ENCODE measurements around the gene QSER1.

Gene QSER1

GRCh38 chr11:32892355-32893092 lies at the start of gene QSER1:
Gene QSER1 (plus strand): TSS chr11:32892811. CDS start chr11:32893126, 315 bp downstream.
- Histone ChIP-seq H3K4me1 (ENCODE audit: insufficient read depth, poor library complexity, severe bottlenecking) (peaks cover 15% of the 10 kb centered on the region), H3K27ac (ENCODE audit: poor library complexity, severe bottlenecking) (peak within 1 kb of the TSS; percentile 78), H3K9me3 (ENCODE audit: severe bottlenecking) (no peaks in the 10 kb centered on the region), H3K4me3 (ENCODE audit: severe bottlenecking) (peak within 1 kb of the TSS; percentile 59), H3K27me3 (ENCODE audit: insufficient read depth, poor library complexity, severe bottlenecking) (no peaks in the 10 kb centered on the region), H3K36me3 (ENCODE audit: low read depth) (0 out of 2 replicates have a peak, but pooled peaks cover 5% of the 10 kb centered on the region)
- ATAC-seq (ENCODE audit: low read depth) (peak; percentile 52), DNase-seq (ENCODE audit: low spot score) (no peak)
- no peak for TF ChIP-seq CTCF (IDR thresholded peaks at IDR 0.05; ENCODE audit: poor library complexity, severe bottlenecking)

GRCh38 chr11:32843544-32843943 lies 49.1 kb upstream of the QSER1 start:
- no peak for ATAC-seq (ENCODE audit: low read depth)
- H3K27ac ChIP-seq (ENCODE audit: poor library complexity, severe bottlenecking): no peak overlapping the region
- TF ChIP-seq CTCF (IDR thresholded peaks at IDR 0.05; ENCODE audit: poor library complexity, severe bottlenecking): no peak
- peaks cover 28% of the 10 kb centered on the region for H3K36me3 ChIP-seq (ENCODE audit: low read depth)
- H3K4me1 ChIP-seq (ENCODE audit: insufficient read depth, poor library complexity, severe bottlenecking): peaks cover 14% of the 10 kb centered on the region
- DNase-seq (ENCODE audit: low spot score): no peak
- H3K4me3 ChIP-seq (ENCODE audit: severe bottlenecking): no peak overlapping the region
- H3K9me3 ChIP-seq (ENCODE audit: severe bottlenecking): no peaks in the 10 kb centered on the region
- no peaks in the 10 kb centered on the region for H3K27me3 ChIP-seq (ENCODE audit: insufficient read depth, poor library complexity, severe bottlenecking)

GRCh38 chr11:32847511-32847910 lies 45.1 kb upstream of the QSER1 start:
- no peaks in the 10 kb centered on the region for H3K27me3 ChIP-seq (ENCODE audit: insufficient read depth, poor library complexity, severe bottlenecking)
- H3K4me3 ChIP-seq (ENCODE audit: severe bottlenecking): no peak overlapping the region
- TF ChIP-seq CTCF (IDR thresholded peaks at IDR 0.05; ENCODE audit: poor library complexity, severe bottlenecking): no peak
- no peak overlapping the region for H3K27ac ChIP-seq (ENCODE audit: poor library complexity, severe bottlenecking)
- no peaks in the 10 kb centered on the region for H3K4me1 ChIP-seq (ENCODE audit: insufficient read depth, poor library complexity, severe bottlenecking)
- peaks cover 4% of the 10 kb centered on the region; the same call in 1 of the 2 replicates for H3K36me3 ChIP-seq (ENCODE audit: low read depth)
- DNase-seq (ENCODE audit: low spot score) (no peak), ATAC-seq (ENCODE audit: low read depth) (no peak)
- H3K9me3 ChIP-seq (ENCODE audit: severe bottlenecking): no peaks in the 10 kb centered on the region

- ATAC-seq (ENCODE audit: low read depth) (no peak), DNase-seq (ENCODE audit: low spot score) (no peak)
- Histone ChIP-seq H3K27me3 (ENCODE audit: insufficient read depth, poor library complexity, severe bottlenecking) (no peaks in the 10 kb centered on the region), H3K36me3 (ENCODE audit: low read depth) (0 out of 2 replicates have a peak, but pooled peaks cover 3% of the 10 kb centered on the region), H3K27ac (ENCODE audit: poor library complexity, severe bottlenecking) (no peak overlapping the region), H3K4me1 (ENCODE audit: insufficient read depth, poor library complexity, severe bottlenecking) (no peaks in the 10 kb centered on the region), H3K9me3 (ENCODE audit: severe bottlenecking) (no peaks in the 10 kb centered on the region), H3K4me3 (ENCODE audit: severe bottlenecking) (no peak overlapping the region)
- no peak for TF ChIP-seq CTCF (IDR thresholded peaks at IDR 0.05; ENCODE audit: poor library complexity, severe bottlenecking)
Observed at GRCh38 chr11:32849761-32850160, 42.9 kb upstream of the QSER1 start.

- Histone ChIP-seq H3K27ac (ENCODE audit: poor library complexity, severe bottlenecking) (no peak overlapping the region), H3K9me3 (ENCODE audit: severe bottlenecking) (no peaks in the 10 kb centered on the region), H3K4me3 (ENCODE audit: severe bottlenecking) (no peak overlapping the region), H3K4me1 (ENCODE audit: insufficient read depth, poor library complexity, severe bottlenecking) (no peaks in the 10 kb centered on the region), H3K27me3 (ENCODE audit: insufficient read depth, poor library complexity, severe bottlenecking) (no peaks in the 10 kb centered on the region), H3K36me3 (ENCODE audit: low read depth) (no peaks in the 10 kb centered on the region)
- no peak for TF ChIP-seq CTCF (IDR thresholded peaks at IDR 0.05; ENCODE audit: poor library complexity, severe bottlenecking)
- no peak for DNase-seq (ENCODE audit: low spot score)
- no peak for ATAC-seq (ENCODE audit: low read depth)
Observed at GRCh38 chr11:32851251-32851650, 41.4 kb upstream of the QSER1 start.

Data from RWPE2 (cell line).